ENCODE data around the gene PHF12. TPM values are rescaled to one million over a fixed set of nuclear protein-coding genes. Genes with fewer than 3 reads are reported as not detected.

Gene PHF12
- polyA plus RNA-seq: 27.7 TPM
- long read RNA-seq, donor 1, partial matches to known transcripts: 0 of 2 reads
- long read RNA-seq, donor 1, other reads (novel, unspliced or antisense): 0 of 2 reads
- long read RNA-seq, donor 2, full-length matches to known transcripts: 4 of 4 reads
- long read RNA-seq, donor 2, partial matches to known transcripts: 0 of 4 reads
- long read RNA-seq, donor 2, other reads (novel, unspliced or antisense): 0 of 4 reads
- long read RNA-seq, donor 3: 0 reads
- long read RNA-seq, donor 4, partial matches to known transcripts: 0 of 2 reads
- long read RNA-seq, donor 4, other reads (novel, unspliced or antisense): 0 of 2 reads
- long read RNA-seq, donor 5, partial matches to known transcripts: 0 of 3 reads
- long read RNA-seq, donor 5, other reads (novel, unspliced or antisense): 0 of 3 reads
- long read RNA-seq, donor 6, transcript PHF12-201 (9 exons, 2,957 nt): major isoform, 5 of 17 reads
- long read RNA-seq, donor 6, partial matches to known transcripts: 12 of 17 reads
- long read RNA-seq, donor 6, other reads (novel, unspliced or antisense): 0 of 17 reads
- long read RNA-seq, donor 7, partial matches to known transcripts: 0 of 1 reads
- long read RNA-seq, donor 7, other reads (novel, unspliced or antisense): 0 of 1 reads
- long read RNA-seq, donor 8, partial matches to known transcripts: 0 of 4 reads
- long read RNA-seq, donor 8, other reads (novel, unspliced or antisense): 0 of 4 reads
- long read RNA-seq, donor 9, partial matches to known transcripts: 0 of 5 reads
- long read RNA-seq, donor 9, other reads (novel, unspliced or antisense): 0 of 5 reads
- long read RNA-seq, donor 10, full-length matches to known transcripts: 4 of 9 reads
- long read RNA-seq, donor 10, partial matches to known transcripts: 5 of 9 reads
- long read RNA-seq, donor 10, other reads (novel, unspliced or antisense): 0 of 9 reads
- long read RNA-seq, donor 11, partial matches to known transcripts: 0 of 2 reads
- long read RNA-seq, donor 11, other reads (novel, unspliced or antisense): 0 of 2 reads

GRCh38 chr17:28951428-28951990 lies at the start of gene PHF12:
TSS of gene PHF12 (minus strand) at chr17:28951518. CDS start at chr17:28950960, 558 bp downstream.
- H3K4me1 ChIP-seq (ENCODE audit: control insufficient read depth, insufficient read depth, low read length): peaks cover 13% of the 10 kb centered on the region
- H3K4me3 ChIP-seq (ENCODE audit: low read length): peak within 1 kb of the TSS; percentile 79
- 0% methylated on average over 2 of the region's 51 CpGs for WGBS (ENCODE audit: insufficient coverage, low lambda C conversion rate)
- H3K27ac ChIP-seq (ENCODE audit: low read length): peak within 1 kb of the TSS; percentile 99
- peaks cover 2% of the 10 kb centered on the region for H3K36me3 ChIP-seq (ENCODE audit: control insufficient read depth, insufficient read depth, low read length)
- peak; percentile 100 for DNase-seq
- no peaks in the 10 kb centered on the region for H3K27me3 ChIP-seq (ENCODE audit: control insufficient read depth, insufficient read depth, low read length)
- no peaks in the 10 kb centered on the region for H3K9me3 ChIP-seq (ENCODE audit: control insufficient read depth, low read depth, low read length)

- Histone ChIP-seq H3K9me3 (ENCODE audit: control insufficient read depth, low read depth, low read length) (peaks cover 3% of the 10 kb centered on the region), H3K4me3 (ENCODE audit: low read length) (no peak overlapping the region), H3K36me3 (ENCODE audit: control insufficient read depth, insufficient read depth, low read length) (no peaks in the 10 kb centered on the region), H3K27me3 (ENCODE audit: control insufficient read depth, insufficient read depth, low read length) (peaks cover 74% of the 10 kb centered on the region), H3K27ac (ENCODE audit: low read length) (no peak overlapping the region), H3K4me1 (ENCODE audit: control insufficient read depth, insufficient read depth, low read length) (no peaks in the 10 kb centered on the region)
- 38% methylated on average over 1 of the region's 5 CpGs for WGBS (ENCODE audit: insufficient coverage, low lambda C conversion rate)
- no peak for DNase-seq
Observed at GRCh38 chr17:29000973-29001372, 49.7 kb upstream of the PHF12 start.

- Histone ChIP-seq H3K4me3 (ENCODE audit: low read length) (no peak overlapping the region), H3K27me3 (ENCODE audit: control insufficient read depth, insufficient read depth, low read length) (peaks cover 61% of the 10 kb centered on the region), H3K36me3 (ENCODE audit: control insufficient read depth, insufficient read depth, low read length) (no peaks in the 10 kb centered on the region), H3K27ac (ENCODE audit: low read length) (no peak overlapping the region), H3K9me3 (ENCODE audit: control insufficient read depth, low read depth, low read length) (no peaks in the 10 kb centered on the region), H3K4me1 (ENCODE audit: control insufficient read depth, insufficient read depth, low read length) (no peaks in the 10 kb centered on the region)
- no peak for DNase-seq
- no CpG with 5 or more reads among the region's 5 CpGs for WGBS (ENCODE audit: insufficient coverage, low lambda C conversion rate)
Observed at GRCh38 chr17:28999206-28999605, 47.9 kb upstream of the PHF12 start.

GRCh38 chr17:28997806-28998205 lies 46.5 kb upstream of the PHF12 start:
- Histone ChIP-seq H3K36me3 (ENCODE audit: control insufficient read depth, insufficient read depth, low read length) (no peaks in the 10 kb centered on the region), H3K4me3 (ENCODE audit: low read length) (no peak overlapping the region), H3K9me3 (ENCODE audit: control insufficient read depth, low read depth, low read length) (no peaks in the 10 kb centered on the region), H3K27me3 (ENCODE audit: control insufficient read depth, insufficient read depth, low read length) (peaks cover 47% of the 10 kb centered on the region), H3K27ac (ENCODE audit: low read length) (no peak overlapping the region), H3K4me1 (ENCODE audit: control insufficient read depth, insufficient read depth, low read length) (no peaks in the 10 kb centered on the region)
- no peak for DNase-seq
- WGBS (ENCODE audit: insufficient coverage, low lambda C conversion rate): no CpG with 5 or more reads among the region's 1 CpG

GRCh38 chr17:28996554-28997096 lies 45.3 kb upstream of the PHF12 start:
- no peak overlapping the region for H3K4me3 ChIP-seq (ENCODE audit: low read length)
- no peak for DNase-seq
- H3K36me3 ChIP-seq (ENCODE audit: control insufficient read depth, insufficient read depth, low read length): no peaks in the 10 kb centered on the region
- no peak overlapping the region for H3K27ac ChIP-seq (ENCODE audit: low read length)
- WGBS (ENCODE audit: insufficient coverage, low lambda C conversion rate): no CpG with 5 or more reads among the region's 5 CpGs
- H3K9me3 ChIP-seq (ENCODE audit: control insufficient read depth, low read depth, low read length): no peaks in the 10 kb centered on the region
- H3K4me1 ChIP-seq (ENCODE audit: control insufficient read depth, insufficient read depth, low read length): peaks cover 3% of the 10 kb centered on the region
- H3K27me3 ChIP-seq (ENCODE audit: control insufficient read depth, insufficient read depth, low read length): peaks cover 36% of the 10 kb centered on the region

- WGBS (ENCODE audit: insufficient coverage, low lambda C conversion rate): no CpG with 5 or more reads among the region's 13 CpGs
- DNase-seq: no peak
- H3K4me3 ChIP-seq (ENCODE audit: low read length): no peak overlapping the region
- H3K36me3 ChIP-seq (ENCODE audit: control insufficient read depth, insufficient read depth, low read length): no peaks in the 10 kb centered on the region
- peaks cover 12% of the 10 kb centered on the region for H3K27me3 ChIP-seq (ENCODE audit: control insufficient read depth, insufficient read depth, low read length)
- no peak overlapping the region for H3K27ac ChIP-seq (ENCODE audit: low read length)
- peaks cover 3% of the 10 kb centered on the region for H3K4me1 ChIP-seq (ENCODE audit: control insufficient read depth, insufficient read depth, low read length)
- H3K9me3 ChIP-seq (ENCODE audit: control insufficient read depth, low read depth, low read length): no peaks in the 10 kb centered on the region
Observed at GRCh38 chr17:28993645-28994426, 42.5 kb upstream of the PHF12 start.

- WGBS (ENCODE audit: insufficient coverage, low lambda C conversion rate): no CpG with 5 or more reads among the region's 11 CpGs
- Histone ChIP-seq H3K9me3 (ENCODE audit: control insufficient read depth, low read depth, low read length) (no peaks in the 10 kb centered on the region), H3K4me3 (ENCODE audit: low read length) (no peak overlapping the region), H3K27me3 (ENCODE audit: control insufficient read depth, insufficient read depth, low read length) (peaks cover 10% of the 10 kb centered on the region), H3K4me1 (ENCODE audit: control insufficient read depth, insufficient read depth, low read length) (peaks cover 3% of the 10 kb centered on the region), H3K36me3 (ENCODE audit: control insufficient read depth, insufficient read depth, low read length) (no peaks in the 10 kb centered on the region), H3K27ac (ENCODE audit: low read length) (no peak overlapping the region)
- no peak for DNase-seq
Observed at GRCh38 chr17:28992625-28993600, 41.6 kb upstream of the PHF12 start.

GRCh38 chr17:28992185-28992584 lies 40.9 kb upstream of the PHF12 start:
- WGBS (ENCODE audit: insufficient coverage, low lambda C conversion rate): no CpG with 5 or more reads among the region's 7 CpGs
- H3K27ac ChIP-seq (ENCODE audit: low read length): no peak overlapping the region
- H3K4me1 ChIP-seq (ENCODE audit: control insufficient read depth, insufficient read depth, low read length): peaks cover 9% of the 10 kb centered on the region
- no peaks in the 10 kb centered on the region for H3K9me3 ChIP-seq (ENCODE audit: control insufficient read depth, low read depth, low read length)
- H3K36me3 ChIP-seq (ENCODE audit: control insufficient read depth, insufficient read depth, low read length): no peaks in the 10 kb centered on the region
- DNase-seq: no peak
- no peak overlapping the region for H3K4me3 ChIP-seq (ENCODE audit: low read length)
- peaks cover 4% of the 10 kb centered on the region for H3K27me3 ChIP-seq (ENCODE audit: control insufficient read depth, insufficient read depth, low read length)

- Histone ChIP-seq H3K9me3 (ENCODE audit: control insufficient read depth, low read depth, low read length) (no peaks in the 10 kb centered on the region), H3K4me1 (ENCODE audit: control insufficient read depth, insufficient read depth, low read length) (peaks cover 13% of the 10 kb centered on the region), H3K27me3 (ENCODE audit: control insufficient read depth, insufficient read depth, low read length) (peaks cover under 1% of the 10 kb centered on the region), H3K36me3 (ENCODE audit: control insufficient read depth, insufficient read depth, low read length) (no peaks in the 10 kb centered on the region), H3K4me3 (ENCODE audit: low read length) (no peak overlapping the region), H3K27ac (ENCODE audit: low read length) (no peak overlapping the region)
- no peak for DNase-seq
- no CpG with 5 or more reads among the region's 8 CpGs for WGBS (ENCODE audit: insufficient coverage, low lambda C conversion rate)
Observed at GRCh38 chr17:28991779-28992178, 40.5 kb upstream of the PHF12 start.

All from large intestine (tissue), 12 donors.